AG04449 (cell line): ENCODE results near the gene DOCK1.

Source experiments
- CTCF ChIA-PET: fragments of 350-600 bp; formaldehyde crosslinking; extraction: SDS; loops from one replicate; lab custom pipeline; 2021; ENCODE audit warnings: antibody characterized with exemption; lab: Yijun Ruan, JAX
- POLR2A ChIA-PET: fragments of 400-600, 350-600 bp; formaldehyde crosslinking; extraction: SDS; loops from one replicate; lab custom pipeline; 2020; ENCODE audit warnings: antibody characterized with exemption, inconsistent platforms; lab: Yijun Ruan, JAX
- DNase-seq: peaks from one replicate; pipeline ENCODE4 v3.0.0-alpha.2; 2010; ENCODE audit warnings: low read depth, low spot score
- H3K4me3 ChIP-seq: 2 replicates; pipeline ENCODE4 v1.5.1; 2011; ENCODE audit warnings: low read depth, mild to moderate bottlenecking, control low read depth, low read length
- CTCF ChIP-seq: IDR thresholded peaks from one replicate; pipeline ENCODE4 v1.5.1; 2011; ENCODE audit warnings: mild to moderate bottlenecking, moderate library complexity, low read length, control low read depth, inconsistent platforms; ENCODE audit not compliant: insufficient read depth; ENCODE audit errors: missing control alignments

DOCK1 gene

GRCh38 chr10:127016331-127016730, 111.1 kb downstream of the DOCK1 start:
- no peak for DNase-seq
- no peak overlapping the region for H3K4me3 ChIP-seq
- TF ChIP-seq CTCF: no peak
- ChIA-PET CTCF (no interaction called here), POLR2A (no interaction called here)

- POLR2A ChIA-PET: no interaction called here
- CTCF ChIA-PET: no interaction called here
- H3K4me3 ChIP-seq: no peak overlapping the region
- peak; percentile 49 for DNase-seq
- TF ChIP-seq CTCF: no peak
Observed at GRCh38 chr10:127017541-127018297, 112.5 kb downstream of the DOCK1 start.

GRCh38 chr10:127018298-127018650, 113.0 kb downstream of the DOCK1 start:
- CTCF ChIA-PET: no interaction called here

GRCh38 chr10:127018766-127019165, 113.5 kb downstream of the DOCK1 start:
- CTCF ChIA-PET: no interaction called here
- no peak for TF ChIP-seq CTCF
- DNase-seq: no peak
- no peak overlapping the region for H3K4me3 ChIP-seq
- POLR2A ChIA-PET: no interaction called here

More at GRCh38 chr10:127018298-127018650, 113.0 kb downstream of the DOCK1 start:
- POLR2A ChIA-PET: no interaction called here
- DNase-seq: no peak
- H3K4me3 ChIP-seq: no peak overlapping the region
- no peak for TF ChIP-seq CTCF

- ChIA-PET CTCF (no interaction called here), POLR2A (no interaction called here)
- TF ChIP-seq CTCF: no peak
- DNase-seq: no peak
- H3K4me3 ChIP-seq: no peak overlapping the region
Observed at GRCh38 chr10:127020260-127020659, 115.0 kb downstream of the DOCK1 start.

GRCh38 chr10:127021801-127022200, 116.6 kb downstream of the DOCK1 start:
- no peak for DNase-seq
- TF ChIP-seq CTCF: no peak
- ChIA-PET CTCF (no interaction called here), POLR2A (no interaction called here)
- H3K4me3 ChIP-seq: no peak overlapping the region
